ENCODE measurements around the gene POLD4. TPM values are rescaled to one million over a fixed set of nuclear protein-coding genes. Genes with fewer than 3 reads are reported as not detected.

POLD4 gene
- total RNA-seq, 1 experiment from 2014 or later = 44.2 TPM

GRCh38 chr11:67303132-67303834, 50.1 kb downstream of the POLD4 start, which contains the start of gene SSH3 (continued):
- TF ChIP-seq CBX3 (IDR thresholded peaks at IDR 0.05; ENCODE audit: low read depth) (no peak), TCF7L2 (IDR thresholded peaks at IDR 0.05; ENCODE audit: borderline replicate concordance, extremely low read depth, insufficient read depth, insufficient read length) (peak; percentile 20), YY1 (IDR thresholded peaks at IDR 0.05; ENCODE audit: extremely low read depth, insufficient replicate concordance, low read depth, low read length) (no peak)

GRCh38 chr11:67302571-67303131, 50.7 kb downstream of the POLD4 start:
- POLR2A ChIA-PET = interaction anchor here (1.0 to 2.4 kb wide), 5 partner anchors 9 to 50 kb away, joined by 3 to 11 read pairs (median 6); partner anchors contain the start of gene ANKRD13D
- Histone ChIP-seq H3K36me3 (ENCODE audit: control insufficient read depth in 1 of 2, insufficient read depth in 2 of 2, low read length in 2 of 2) (peaks cover 8 to 10% of the 10 kb centered on the region in 2 experiments; a peak in 2 of 4 replicates), H3K27ac (ENCODE audit: low read depth, low read length) (peak overlapping the region; percentile 85), H3K27me3 (ENCODE audit: insufficient read depth, low read length) (no peaks in the 10 kb centered on the region), H4K20me1 (ENCODE audit: insufficient read depth) (no peaks in the 10 kb centered on the region), H3K4me1 (ENCODE audit: control insufficient read depth in 1 of 2, insufficient read depth in 2 of 2, low read length in 2 of 2) (peaks cover 21 to 25% of the 10 kb centered on the region in 2 experiments), H3K79me2 (ENCODE audit: insufficient read depth, low read length) (peaks cover 15% of the 10 kb centered on the region), H2AFZ (ENCODE audit: low read depth, low read length, poor library complexity, severe bottlenecking) (no peak overlapping the region), H3K9ac (ENCODE audit: low read length) (peak overlapping the region; percentile 90), H3K9me3 (ENCODE audit: control insufficient read depth in 1 of 2, insufficient read depth in 1 of 2, low read depth in 1 of 2, low read length in 2 of 2) (no peaks in the 10 kb centered on the region), H3K4me2 (ENCODE audit: low read length) (peak overlapping the region; percentile 95), H3K4me3 (replicated peaks in 1 of 2; ENCODE audit: low read depth in 1 of 2, low read length in 2 of 2) (peak overlapping the region; percentile 79 to 91), H3K9me2 (ENCODE audit: insufficient read depth) (no peaks in the 10 kb centered on the region)
- RAD21 ChIA-PET (ENCODE audit: low non-redundant PET in 1 of 2, low total read pairs in 2 of 2, uncharacterized antibody in 2 of 2, unreplicated experiment in 2 of 2) = interaction anchor here (0.6 to 1.4 kb wide), 4 partner anchors 13 to 245 kb away, joined by 3 to 6 read pairs (median 4); no protein-coding TSS in a partner anchor
- ATAC-seq (peak; percentile 35), DNase-seq (ENCODE audit: low read depth, low spot score) (no peak)
- intact Hi-C loops (cut with micrococcal nuclease) = no loop called here
- BruUV-seq (replicated peaks) = no TSS peak
- CTCF ChIA-PET = interaction anchor here (0.7 to 1.5 kb wide), 3 partner anchors 14 to 79 kb away, joined by 4 to 9 read pairs (median 5); partner anchors contain the start of gene ANKRD13D
- TF ChIP-seq JUND (IDR thresholded peaks at IDR 0.05) = no peak
- TF ChIP-seq ATF3 (IDR thresholded peaks at IDR 0.05) = no peak
- no peak for TF ChIP-seq EZH2phosphoT487 (IDR thresholded peaks at IDR 0.05; ENCODE audit: borderline replicate concordance)
- TF ChIP-seq EGR1 (IDR thresholded peaks at IDR 0.05; ENCODE audit: low read depth) = no peak
- TF ChIP-seq MAX (IDR thresholded peaks at IDR 0.05) = no peak
- no peak for TF ChIP-seq SRF (IDR thresholded peaks at IDR 0.05; ENCODE audit: low read depth)
- no peak for TF ChIP-seq REST (IDR thresholded peaks at IDR 0.05; ENCODE audit: low read depth)
- no peak for TF ChIP-seq SIN3A (IDR thresholded peaks at IDR 0.05; ENCODE audit: low read depth)
- TF ChIP-seq ZNF274 (IDR thresholded peaks at IDR 0.05; ENCODE audit: low read depth, low read length) = no peak
- no peak for TF ChIP-seq POLR2A (IDR thresholded peaks at IDR 0.05; ENCODE audit: borderline replicate concordance, extremely low read depth, insufficient read depth, insufficient read length)
- no peak for TF ChIP-seq ELF1 (IDR thresholded peaks at IDR 0.05; ENCODE audit: borderline replicate concordance, low read depth)
- no peak for TF ChIP-seq CBX3 (IDR thresholded peaks at IDR 0.05; ENCODE audit: low read depth)
- no peak for TF ChIP-seq ZBTB33 (IDR thresholded peaks at IDR 0.05; ENCODE audit: extremely low read depth, insufficient replicate concordance, low read length)
